RKO (cell line): Measurements from ENCODE around the gene MBOAT7.
"Not testable (repeated sequence)": the region's sequence is repeated elsewhere in the genome, so short reads cannot be mapped to it uniquely, and the experiment has no call there.

Experiments
- DNase-seq: peaks from one replicate; pipeline ENCODE4 v3.0.0-alpha.2; 2016; ENCODE audit warnings: low spot score

Gene MBOAT7

GRCh38 chr19:54189145-54189734 is at the start of gene MBOAT7:
TSS of gene MBOAT7 (minus strand) at chr19:54189580. CDS start at chr19:54188508, 1,072 bp downstream.
- no peak for DNase-seq

GRCh38 chr19:54233941-54234340 is 44.6 kb upstream of the MBOAT7 start:
- no peak for DNase-seq

GRCh38 chr19:54231077-54231931 is 41.9 kb upstream of the MBOAT7 start:
- peak; percentile 28 for DNase-seq

- no peak for DNase-seq
Observed at GRCh38 chr19:54230031-54230430, 40.7 kb upstream of the MBOAT7 start.

GRCh38 chr19:54229146-54229545 is 39.8 kb upstream of the MBOAT7 start:
- no peak for DNase-seq

GRCh38 chr19:54224619-54225018 is 35.2 kb upstream of the MBOAT7 start:
- DNase-seq: not testable (repeated sequence)

GRCh38 chr19:54223937-54224281 is 34.5 kb upstream of the MBOAT7 start:
- not testable (repeated sequence) for DNase-seq

- DNase-seq: not testable (repeated sequence)
Observed at GRCh38 chr19:54223277-54223936, 34.0 kb upstream of the MBOAT7 start.

- DNase-seq: not testable (repeated sequence)
Observed at GRCh38 chr19:54222474-54223276, 33.3 kb upstream of the MBOAT7 start, which contains the start of gene LILRB3. TSS of gene LILRB3 (minus strand) at chr19:54223007. CDS start at chr19:54222976, 31 bp downstream.

GRCh38 chr19:54221947-54222346 is 32.6 kb upstream of the MBOAT7 start:
- not testable (repeated sequence) for DNase-seq

- not testable (repeated sequence) for DNase-seq
Observed at GRCh38 chr19:54219702-54220101, 30.3 kb upstream of the MBOAT7 start.

GRCh38 chr19:54218960-54219661 is 29.7 kb upstream of the MBOAT7 start:
- no peak for DNase-seq

GRCh38 chr19:54218259-54218658 is 28.9 kb upstream of the MBOAT7 start:
- DNase-seq: no peak

GRCh38 chr19:54217517-54218247 is 28.3 kb upstream of the MBOAT7 start:
- not testable (repeated sequence) for DNase-seq

- DNase-seq: no peak
Observed at GRCh38 chr19:54216869-54217268, 27.5 kb upstream of the MBOAT7 start.

- not testable (repeated sequence) for DNase-seq
Observed at GRCh38 chr19:54214734-54215133, 25.4 kb upstream of the MBOAT7 start.

- not testable (repeated sequence) for DNase-seq
Observed at GRCh38 chr19:54214217-54214616, 24.8 kb upstream of the MBOAT7 start.

- no peak for DNase-seq
Observed at GRCh38 chr19:54211235-54211634, 21.9 kb upstream of the MBOAT7 start.

GRCh38 chr19:54209811-54210494 is 20.6 kb upstream of the MBOAT7 start:
- peak; percentile 81 for DNase-seq
